NT2/D1 (cell line): ENCODE results near the gene HACE1.

Experiments
- SUZ12 ChIP-seq: IDR thresholded peaks from 2 replicates; pipeline ENCODE4 v1.6.1; 2011; ENCODE audit not compliant: insufficient read length, insufficient read depth; ENCODE audit errors: extremely low read depth
- YY1 ChIP-seq: IDR thresholded peaks from 2 replicates; pipeline ENCODE4 v1.6.1; 2011; ENCODE audit not compliant: insufficient read length, insufficient read depth
- ZNF274 ChIP-seq: IDR thresholded peaks from 2 replicates; pipeline ENCODE4 v1.6.1; 2011; ENCODE audit warnings: mild to moderate bottlenecking, low read depth, low read length

GRCh38 chr6:104787305-104787704 lies 72.4 kb downstream of the HACE1 start:
- no peak for TF ChIP-seq SUZ12
- no peak for TF ChIP-seq ZNF274
- TF ChIP-seq YY1: no peak
